H1 (cell line): ENCODE measurements around the gene KRTAP29-1. TPM values are rescaled to one million over a fixed set of nuclear protein-coding genes. Genes with fewer than 3 reads are reported as not detected.

Experiments used
- CTCF ChIA-PET: fragments of 300-600 bp; sonication (Branson Sonifier 250); formaldehyde crosslinking; loops from one replicate; lab custom pipeline; 2021; ENCODE audit not compliant: partially characterized antibody; lab: Charles Lee
- POLR2A ChIA-PET: fragments of 300-600 bp; sonication (Branson Sonifier 250); formaldehyde crosslinking; loops from one replicate; lab custom pipeline; 2021; ENCODE audit warnings: inconsistent platforms; ENCODE audit not compliant: partially characterized antibody; lab: Charles Lee
- DNase-seq, 2 experiments: peaks; one replicate each; pipeline versions ENCODE4 v3.0.0 to v3.0.0-alpha.2; 2010 to 2022; ENCODE audit warnings: low spot score in 2 of 2, low read depth in 1 of 2, mixed read lengths in 1 of 2
- FAIRE-seq: peaks from 2 replicates; lab custom pipeline; 2011; peaks lifted over from hg19 to GRCh38; lab: Jason Lieb, UNC
- H2AFZ ChIP-seq: 2 replicates; pipeline ENCODE4 v1.8.1; 2012; ENCODE audit warnings: low read length, inconsistent platforms
- H2AK5ac ChIP-seq: 2 replicates; pipeline ENCODE4 v1.6.1; 2013; ENCODE audit warnings: low read depth, low read length
- H2BK120ac ChIP-seq: replicated peaks from 2 replicates; pipeline ENCODE3; 2013; ENCODE audit warnings: low read depth, low read length, inconsistent platforms
- H2BK12ac ChIP-seq: 2 replicates; pipeline ENCODE4 v1.6.1; 2013; ENCODE audit warnings: low read depth, low read length
- H2BK15ac ChIP-seq: 2 replicates; pipeline ENCODE4 v1.6.1; 2013; ENCODE audit warnings: low read length
- H2BK20ac ChIP-seq: 2 replicates; pipeline ENCODE4 v1.6.1; 2013; ENCODE audit warnings: low read length
- H2BK5ac ChIP-seq: 2 replicates; pipeline ENCODE4 v1.6.1; 2013; ENCODE audit warnings: low read depth, low read length
- H3K14ac ChIP-seq: 2 replicates; pipeline ENCODE4 v1.6.1; 2013; ENCODE audit warnings: inconsistent platforms; ENCODE audit not compliant: insufficient read length
- H3K18ac ChIP-seq: 2 replicates; pipeline ENCODE4 v1.6.1; 2013; ENCODE audit warnings: low read length; ENCODE audit errors: extremely low read depth
- H3K23ac ChIP-seq: 2 replicates; pipeline ENCODE4 v1.6.1; 2013; ENCODE audit warnings: inconsistent platforms; ENCODE audit not compliant: insufficient read length
- H3K23me2 ChIP-seq: 2 replicates; pipeline ENCODE4 v1.6.1; 2013; ENCODE audit warnings: low read depth, low read length
- H3K27ac ChIP-seq: 2 replicates; pipeline ENCODE4 v1.6.1; 2011; ENCODE audit warnings: low read depth, low read length, inconsistent platforms
- H3K27me3 ChIP-seq, 4 experiments: replicated peaks in 1 of 4; 1 replicate in 1 of 4; 2 replicates in 3 of 4; pipeline versions ENCODE4 v1.6.1 to v1.8.1; 2011 to 2013; ENCODE audit warnings: low read length in 3 of 4, mild to moderate bottlenecking in 3 of 4, inconsistent platforms in 2 of 4, mixed read lengths in 2 of 4, moderate library complexity in 1 of 4; ENCODE audit not compliant: control insufficient read depth in 3 of 4, insufficient read depth in 3 of 4; ENCODE audit errors: extremely low read depth in 1 of 4
- H3K36me3 ChIP-seq, 4 experiments: 2 replicates each; pipeline versions ENCODE4 v1.6.1 to v1.8.1; 2011 to 2013; ENCODE audit warnings: mild to moderate bottlenecking in 4 of 4, low read length in 3 of 4, moderate library complexity in 2 of 4, control low read depth in 1 of 4, inconsistent platforms in 1 of 4; ENCODE audit not compliant: insufficient read depth in 4 of 4, control insufficient read depth in 2 of 4
- H3K4ac ChIP-seq: replicated peaks from 2 replicates; pipeline ENCODE3; 2013; ENCODE audit warnings: low read length, low read depth, mixed read lengths, inconsistent platforms; ENCODE audit not compliant: insufficient read length
- H3K4me1 ChIP-seq, 4 experiments: replicated peaks in 1 of 4; 1 replicate in 1 of 4; 2 replicates in 3 of 4; pipeline versions ENCODE4 v1.6.1 to v1.8.1; 2011 to 2013; ENCODE audit warnings: low read length in 3 of 4, inconsistent platforms in 2 of 4, mixed read lengths in 1 of 4; ENCODE audit not compliant: insufficient read depth in 4 of 4, control insufficient read depth in 3 of 4
- H3K4me2 ChIP-seq, 2 experiments: 2 replicates each; pipeline versions ENCODE4 v1.6.1 to v1.8.1; 2011 to 2013; ENCODE audit warnings: low read depth in 2 of 2, low read length in 2 of 2, control low read depth in 1 of 2, inconsistent platforms in 1 of 2, mild to moderate bottlenecking in 1 of 2; ENCODE audit not compliant: insufficient read depth in 1 of 2
- H3K4me3 ChIP-seq, 4 experiments: fragments of 200-600, 300-600 bp in 1 of 4; sonication (generic), shearing (Covaris generic), sonication (Bioruptor Twin) in 1 of 4; 2 replicates each; pipeline versions ENCODE4 v1.5.1 to v1.8.1; 2011 to 2016; ENCODE audit warnings: low read length in 4 of 4, low read depth in 3 of 4, control low read depth in 2 of 4, inconsistent platforms in 2 of 4, mild to moderate bottlenecking in 2 of 4, mixed read lengths in 1 of 4, moderate library complexity in 1 of 4; ENCODE audit not compliant: insufficient read depth in 2 of 4; ENCODE audit errors: extremely low read depth in 1 of 4
- H3K56ac ChIP-seq: replicated peaks from 2 replicates; pipeline ENCODE3; 2013; ENCODE audit warnings: low read depth, mild to moderate bottlenecking, mixed read lengths, low read length, inconsistent platforms; ENCODE audit not compliant: insufficient read length
- H3K79me1 ChIP-seq: 2 replicates; pipeline ENCODE4 v1.6.1; 2013; ENCODE audit warnings: low read depth, low read length, control low read depth
- H3K79me2 ChIP-seq, 2 experiments: 2 replicates each; pipeline versions ENCODE4 v1.6.1 to v1.8.1; 2012 to 2013; ENCODE audit warnings: low read length in 2 of 2, mild to moderate bottlenecking in 2 of 2, inconsistent platforms in 1 of 2; ENCODE audit not compliant: insufficient read depth in 2 of 2, control insufficient read depth in 1 of 2
- H3K9ac ChIP-seq, 4 experiments: replicated peaks in 1 of 4; 1 replicate in 1 of 4; 2 replicates in 3 of 4; pipeline versions ENCODE4 v1.6.1 to v1.8.1; 2011 to 2013; ENCODE audit warnings: low read depth in 3 of 4, low read length in 3 of 4, control low read depth in 2 of 4, mild to moderate bottlenecking in 2 of 4, moderate library complexity in 2 of 4, inconsistent platforms in 1 of 4; ENCODE audit errors: extremely low read depth in 1 of 4
- H3K9me3 ChIP-seq, 2 experiments: 2 replicates each; pipeline versions ENCODE4 v1.6.1 to v1.8.1; 2012 to 2013; ENCODE audit warnings: mild to moderate bottlenecking in 2 of 2, moderate library complexity in 2 of 2, control low read depth in 1 of 2, inconsistent platforms in 1 of 2, low read depth in 1 of 2, low read length in 1 of 2, mixed read lengths in 1 of 2; ENCODE audit not compliant: insufficient read depth in 2 of 2
- H4K20me1 ChIP-seq, 2 experiments: replicated peaks in 1 of 2; 2 replicates each; pipeline versions ENCODE3 to v1.8.1; 2011 to 2013; ENCODE audit warnings: inconsistent platforms in 2 of 2, low read length in 2 of 2, mild to moderate bottlenecking in 1 of 2; ENCODE audit not compliant: insufficient read depth in 2 of 2, control insufficient read depth in 1 of 2
- H4K5ac ChIP-seq: 2 replicates; pipeline ENCODE4 v1.6.1; 2013; ENCODE audit warnings: low read length, low read depth, mixed read lengths, inconsistent platforms; ENCODE audit not compliant: insufficient read length
- H4K8ac ChIP-seq: 2 replicates; pipeline ENCODE4 v1.8.0; 2013; ENCODE audit warnings: mild to moderate bottlenecking, moderate library complexity, low read length, inconsistent platforms; ENCODE audit not compliant: insufficient read depth; ENCODE audit errors: extremely low read depth
- H4K91ac ChIP-seq: replicated peaks from 2 replicates; pipeline ENCODE3; 2013; ENCODE audit warnings: low read length, mixed read lengths, inconsistent platforms; ENCODE audit not compliant: insufficient read length
- ASH2L ChIP-seq: fragments of 200-600, 300-600 bp; sonication (generic); IDR thresholded peaks from one replicate; pipeline ENCODE4 v1.7.1; 2017; ENCODE audit warnings: low read length
- BACH1 ChIP-seq: IDR thresholded peaks from 2 replicates; pipeline ENCODE4 v1.6.1; 2012; ENCODE audit warnings: low read length, improper control_type of control experiment
- BRCA1 ChIP-seq: IDR thresholded peaks from 2 replicates; pipeline ENCODE4 v1.6.1; 2012; ENCODE audit warnings: low read depth, low read length, improper control_type of control experiment
- CEBPB ChIP-seq: IDR thresholded peaks from 2 replicates; pipeline ENCODE4 v1.6.1; 2012; ENCODE audit warnings: low read depth, low read length
- EZH2 ChIP-seq: fragments of 200-600 bp; sonication (generic); IDR thresholded peaks from 2 replicates; pipeline ENCODE4 v1.7.1; 2012; ENCODE audit warnings: low read depth, mild to moderate bottlenecking, moderate library complexity, low read length, inconsistent platforms; ENCODE audit not compliant: severe bottlenecking
- HDAC2 ChIP-seq, 2 experiments: fragments of 300-600 bp in 1 of 2; sonication (generic) in 1 of 2; IDR thresholded peaks; 2 replicates each; pipeline ENCODE4 v1.6.1; 2011 to 2012; ENCODE audit warnings: low read depth in 2 of 2, low read length in 2 of 2, mild to moderate bottlenecking in 2 of 2, moderate library complexity in 2 of 2, borderline replicate concordance in 1 of 2, inconsistent platforms in 1 of 2
- HDAC6 ChIP-seq: IDR thresholded peaks from one replicate; pipeline ENCODE4 v1.7.1; 2012; ENCODE audit warnings: low read depth, mild to moderate bottlenecking, inconsistent platforms, low read length, moderate library complexity
- MAFK ChIP-seq: IDR thresholded peaks from 2 replicates; pipeline ENCODE4 v1.6.1; 2012; ENCODE audit warnings: low read depth, mild to moderate bottlenecking, improper control_type of control experiment, low read length
- NANOG ChIP-seq: IDR thresholded peaks from 2 replicates; pipeline ENCODE4 v1.6.1; 2011; ENCODE audit warnings: low read length, low read depth, mild to moderate bottlenecking, inconsistent platforms; ENCODE audit not compliant: insufficient read depth, poor library complexity, severe bottlenecking
- PHF8 ChIP-seq: fragments of 200-600 bp; sonication (generic); conservative IDR thresholded peaks from 2 replicates; pipeline ENCODE4 v1.7.1; 2012; ENCODE audit warnings: low read depth, mild to moderate bottlenecking, inconsistent platforms, low read length, moderate library complexity
- RBBP5 ChIP-seq: IDR thresholded peaks from 2 replicates; pipeline ENCODE4 v1.7.1; 2012; ENCODE audit warnings: low read depth, mild to moderate bottlenecking, inconsistent platforms, low read length, moderate library complexity, borderline replicate concordance
- SP4 ChIP-seq: IDR thresholded peaks from 2 replicates; pipeline ENCODE4 v1.6.1; 2012; ENCODE audit warnings: low read length, inconsistent platforms
- TEAD4 ChIP-seq: IDR thresholded peaks from 2 replicates; pipeline ENCODE4 v1.6.1; 2012; ENCODE audit warnings: low read depth, low read length, inconsistent platforms, mixed read lengths
- WGBS, 2 experiments: shearing (Covaris generic) in 1 of 2; methylation state at CpG; one replicate each; pipeline versions ENCODE4 v1.1.6 to v1.1.7; 2013 to 2015; ENCODE audit warnings: low lambda C conversion rate in 2 of 2, mixed read lengths in 2 of 2, inconsistent platforms in 1 of 2, low coverage in 1 of 2, missing lambda C conversion rate in 1 of 2; ENCODE audit not compliant: insufficient replicate concordance in 2 of 2, insufficient coverage in 1 of 2, insufficient read length in 1 of 2; ENCODE audit errors: extremely low coverage in 1 of 2, missing lambda C conversion rate in 1 of 2; 5-methylcytosine and 5-hydroxymethylcytosine counted together
- polyA plus RNA-seq, 7 experiments: library from polyadenylated mRNA; depleted of rRNA in 3 of 7; stranded (reverse) in 5 of 7; unstranded in 2 of 7; fragments of >200 nt in 5 of 7; fragments of 200-250 nt in 2 of 7; gene quantifications; 1 replicate in 5 of 7; 2 replicates in 1 of 7; 4 replicates in 1 of 7; pipeline versions ENCODE4 v1.2.1 to v1.2.3, GENCODE V29; 2011 to 2013; ENCODE audit warnings: missing spikeins in 2 of 7, mixed read lengths in 2 of 7
- total RNA-seq: library from RNA; stranded (reverse); fragmentation: NEBNext Ultra II Directional; extraction: Animal tissue kit (Norgen Biotek cat#: 25700); gene quantifications from 2 replicates; pipeline ENCODE4 v1.2.1, GENCODE V29; 2021

The KRTAP29-1 gene
- total and polyA plus RNA-seq, 2 of the 8 experiments (the other 6 are each of a cell fraction or from before 2014, with no cell fraction given) = not detected

DNA sequence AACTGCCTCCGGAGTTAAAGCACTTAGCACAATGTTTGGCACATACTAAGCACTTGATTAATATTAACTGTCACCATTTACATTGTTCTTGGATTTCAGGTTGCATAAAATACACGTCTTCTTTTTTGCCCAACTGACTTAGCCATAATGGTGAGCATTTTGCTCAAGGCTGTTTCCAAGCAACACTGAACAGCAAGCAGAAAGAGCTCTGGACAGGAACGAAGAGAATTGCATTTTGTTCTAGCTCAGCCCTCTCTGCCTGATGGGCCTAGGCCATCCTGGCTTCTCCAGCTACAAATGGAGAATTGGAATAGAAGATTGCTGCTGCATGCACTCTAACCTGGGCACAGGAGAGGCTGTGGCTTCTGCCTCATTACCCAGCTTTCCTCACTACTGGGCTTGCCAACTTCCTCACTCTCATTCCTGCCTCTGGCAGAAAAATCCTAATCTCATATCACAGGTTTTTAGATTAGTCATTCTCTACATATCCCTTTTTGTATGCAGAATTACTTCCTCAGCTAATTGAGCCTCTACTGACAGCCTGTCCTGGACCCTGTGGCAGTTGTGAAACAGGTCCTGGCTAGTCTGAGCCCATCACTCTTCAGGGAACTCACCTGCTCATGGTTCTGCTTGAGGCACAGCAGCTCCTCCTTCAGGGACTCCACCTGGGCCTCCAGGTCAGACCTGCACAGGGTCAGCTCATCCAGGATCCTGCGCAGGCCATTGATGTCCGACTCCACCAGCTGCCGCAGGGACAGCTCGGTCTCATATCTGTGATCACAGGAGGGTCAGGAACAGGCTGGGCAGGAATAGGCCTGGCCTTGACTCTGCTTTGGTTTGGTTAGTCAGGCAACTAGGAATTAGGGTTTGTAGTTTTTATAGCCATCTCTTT, 45.5 kb upstream of the KRTAP29-1 start:
- no peaks in the 10 kb centered on the region for H3K27me3 ChIP-seq
- ChIA-PET CTCF (interaction anchor here (0.7 to 4.5 kb wide), 11 partner anchors 10 to 787 kb away, joined by 3 to 27 read pairs (median 4); partner anchors contain the start of gene KRT12), POLR2A (no interaction called here)
- H2BK5ac ChIP-seq = no peak overlapping the region
- H2AK5ac ChIP-seq = no peak overlapping the region
- H3K23ac ChIP-seq = no peak overlapping the region
- no peak overlapping the region for H3K4me3 ChIP-seq
- no peak overlapping the region for H2BK15ac ChIP-seq
- no peak overlapping the region for H3K14ac ChIP-seq
- DNase-seq (no peak), FAIRE-seq (no peak)
- H3K9me3 ChIP-seq = no peaks in the 10 kb centered on the region
- no peak overlapping the region for H3K18ac ChIP-seq
- no peak overlapping the region for H2BK20ac ChIP-seq
- no peaks in the 10 kb centered on the region for H4K20me1 ChIP-seq
- no peak overlapping the region for H2AFZ ChIP-seq
- no peak overlapping the region for H2BK120ac ChIP-seq
- H3K4me2 ChIP-seq = no peak overlapping the region
- H4K8ac ChIP-seq = no peak overlapping the region
- no peaks in the 10 kb centered on the region for H3K79me2 ChIP-seq
- H3K4ac ChIP-seq = no peak overlapping the region
- H4K91ac ChIP-seq = no peak overlapping the region
- H4K5ac ChIP-seq = no peak overlapping the region
- no peak overlapping the region for H3K27ac ChIP-seq
- H2BK12ac ChIP-seq = no peak overlapping the region
- H3K4me1 ChIP-seq = no peaks in the 10 kb centered on the region
- no peaks in the 10 kb centered on the region for H3K23me2 ChIP-seq
- 91% methylated on average over 7 of the region's 7 CpGs; no CpG with 5 or more reads in 1 of the 2 experiments for WGBS, 2 experiments
- H3K56ac ChIP-seq = no peak overlapping the region
- no peaks in the 10 kb centered on the region for H3K36me3 ChIP-seq
- H3K79me1 ChIP-seq = no peaks in the 10 kb centered on the region
- H3K9ac ChIP-seq = no peak overlapping the region
- TF ChIP-seq SP4 (no peak), BACH1 (no peak), HDAC2 (IDR thresholded peaks at IDR 0.05; ENCODE audit: borderline replicate concordance in 1 of 2, low read depth in 2 of 2, low read length in 2 of 2) (no peak), CEBPB (no peak), ASH2L (no peak), TEAD4 (no peak), NANOG (no peak), BRCA1 (no peak), MAFK (no peak), HDAC6 (no peak), PHF8 (no peak), RBBP5 (no peak), EZH2 (no peak)
